ENCODE data around the gene NOSIP. TPM values are rescaled to one million over a fixed set of nuclear protein-coding genes. Genes with fewer than 3 reads are reported as not detected.

NOSIP gene
- total RNA-seq, 1 experiment from 2014 or later, result 172 TPM

DNA sequence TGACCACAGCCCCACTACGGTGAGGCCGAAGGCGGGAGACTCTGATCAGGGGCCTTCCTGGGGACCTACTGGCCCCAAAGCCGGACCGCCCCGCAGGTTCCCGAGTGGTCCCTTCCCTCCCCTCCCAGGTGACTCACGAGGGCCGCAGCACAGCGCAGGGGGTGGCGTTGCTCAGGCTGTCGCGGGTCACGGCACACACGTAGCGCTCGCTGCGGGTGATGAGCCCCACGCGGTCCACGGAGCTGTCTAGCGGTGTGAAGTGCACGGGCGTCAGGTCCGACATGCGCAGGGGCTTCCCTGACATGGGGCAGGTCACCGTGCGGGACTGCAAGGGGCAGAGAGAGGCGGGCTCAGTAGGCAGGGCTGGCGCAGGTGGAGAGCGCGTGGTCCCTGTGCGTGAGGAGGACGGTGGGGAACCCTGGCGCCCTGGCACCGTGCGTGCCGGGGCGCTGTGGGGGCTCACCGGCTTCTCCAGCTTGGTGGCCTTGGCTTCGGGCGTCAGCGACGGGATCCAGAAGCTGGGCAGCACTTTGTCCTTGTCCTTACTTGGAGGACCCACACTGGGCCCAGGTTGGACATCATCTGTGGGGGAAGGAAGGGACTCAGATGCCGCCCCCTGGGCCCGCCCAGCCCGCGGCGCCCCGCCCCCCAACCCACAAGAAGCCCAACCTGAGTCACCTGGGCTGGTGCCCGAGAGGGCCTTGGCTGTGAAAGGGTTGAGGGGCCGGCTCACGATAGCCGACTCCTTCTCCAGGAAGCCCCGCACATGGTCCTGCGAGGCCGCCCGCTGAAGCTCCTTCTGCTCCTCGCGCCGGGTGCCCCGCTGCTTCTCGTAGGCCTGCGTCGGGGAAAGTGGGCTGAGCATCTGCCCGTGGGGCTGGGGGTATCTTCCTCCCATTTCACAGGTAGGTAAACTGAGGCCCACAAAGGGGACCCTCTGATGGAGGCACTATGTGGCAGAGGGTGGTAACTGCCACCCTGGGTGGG lies 23.7 kb downstream of the NOSIP start:
- in situ Hi-C loops (cut with HindIII; ENCODE audit: low pct_unique_long_range_greater_than_20kb, low sequenced_read_pairs), result no loop called here
- no peak for DNase-seq (ENCODE audit: low read depth)

DNA sequence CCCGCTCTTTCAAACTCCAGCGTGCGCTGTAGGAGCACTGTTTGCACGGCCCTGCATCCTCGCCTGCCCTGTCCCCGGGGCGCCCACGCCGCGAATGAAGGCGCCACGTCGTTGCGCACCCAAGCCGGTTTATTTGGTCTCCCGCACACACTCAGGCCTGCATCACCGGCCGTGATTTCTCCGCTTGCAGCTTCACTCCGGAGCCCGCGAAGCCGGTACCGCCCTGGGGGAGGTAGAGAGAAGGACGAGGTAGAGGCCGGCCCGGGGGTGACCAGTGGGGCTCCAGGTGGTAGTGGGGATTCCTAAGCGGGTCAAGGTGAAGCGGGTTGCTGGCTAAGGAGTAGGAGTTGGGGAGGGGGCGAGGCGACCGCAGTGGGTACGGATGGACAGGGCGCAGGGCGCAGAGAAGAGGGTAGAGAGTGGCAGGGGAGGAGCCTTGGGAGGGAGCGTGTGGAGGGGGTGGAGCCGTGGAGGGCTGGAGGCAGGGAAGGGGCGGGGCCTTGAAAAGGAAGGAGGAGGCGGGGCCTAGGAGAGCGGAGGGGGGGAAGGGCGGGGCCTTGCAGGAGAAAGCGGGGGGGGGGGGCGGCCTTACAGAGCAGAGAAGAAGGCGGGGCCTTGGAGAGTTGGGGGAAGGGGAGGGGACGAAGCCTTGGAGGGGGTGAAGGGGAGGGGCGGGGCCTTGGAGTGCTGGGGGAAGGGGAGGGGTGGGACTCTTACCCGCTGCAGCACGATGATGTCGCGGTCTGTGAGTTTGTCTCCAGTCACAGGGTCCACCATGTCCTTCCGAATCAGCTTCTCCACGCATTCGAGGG lies 24.6 kb downstream of the NOSIP start:
- DNase-seq (ENCODE audit: low read depth), result no peak
- in situ Hi-C loops (cut with HindIII; ENCODE audit: low pct_unique_long_range_greater_than_20kb, low sequenced_read_pairs), result no loop called here

DNA sequence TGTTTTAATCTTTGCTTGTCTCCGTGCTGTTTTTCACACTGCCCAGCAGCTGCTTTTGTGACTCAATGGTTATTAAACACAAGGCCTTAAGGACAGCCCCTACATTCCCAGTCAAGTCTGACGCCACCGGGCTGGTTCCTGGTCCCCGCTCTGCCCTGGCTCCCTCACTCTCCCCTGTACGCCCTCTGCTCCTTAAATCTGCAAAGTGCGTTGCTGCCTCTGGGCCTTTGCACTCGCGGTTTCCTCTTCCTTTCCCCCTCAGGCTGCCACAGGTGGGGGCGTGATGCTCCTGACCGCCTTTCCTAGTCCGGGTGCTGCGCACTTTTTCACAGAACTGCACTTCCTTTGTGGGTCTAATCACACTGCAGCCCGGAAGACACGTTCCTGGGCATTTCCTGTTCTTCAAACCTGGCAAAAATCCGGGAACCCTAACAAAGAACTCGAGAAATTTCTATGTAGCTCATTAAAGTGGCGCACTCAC lies 25.6 kb downstream of the NOSIP start:
- DNase-seq (ENCODE audit: low read depth), result no peak
- in situ Hi-C loops (cut with HindIII; ENCODE audit: low pct_unique_long_range_greater_than_20kb, low sequenced_read_pairs), result no loop called here

DNA sequence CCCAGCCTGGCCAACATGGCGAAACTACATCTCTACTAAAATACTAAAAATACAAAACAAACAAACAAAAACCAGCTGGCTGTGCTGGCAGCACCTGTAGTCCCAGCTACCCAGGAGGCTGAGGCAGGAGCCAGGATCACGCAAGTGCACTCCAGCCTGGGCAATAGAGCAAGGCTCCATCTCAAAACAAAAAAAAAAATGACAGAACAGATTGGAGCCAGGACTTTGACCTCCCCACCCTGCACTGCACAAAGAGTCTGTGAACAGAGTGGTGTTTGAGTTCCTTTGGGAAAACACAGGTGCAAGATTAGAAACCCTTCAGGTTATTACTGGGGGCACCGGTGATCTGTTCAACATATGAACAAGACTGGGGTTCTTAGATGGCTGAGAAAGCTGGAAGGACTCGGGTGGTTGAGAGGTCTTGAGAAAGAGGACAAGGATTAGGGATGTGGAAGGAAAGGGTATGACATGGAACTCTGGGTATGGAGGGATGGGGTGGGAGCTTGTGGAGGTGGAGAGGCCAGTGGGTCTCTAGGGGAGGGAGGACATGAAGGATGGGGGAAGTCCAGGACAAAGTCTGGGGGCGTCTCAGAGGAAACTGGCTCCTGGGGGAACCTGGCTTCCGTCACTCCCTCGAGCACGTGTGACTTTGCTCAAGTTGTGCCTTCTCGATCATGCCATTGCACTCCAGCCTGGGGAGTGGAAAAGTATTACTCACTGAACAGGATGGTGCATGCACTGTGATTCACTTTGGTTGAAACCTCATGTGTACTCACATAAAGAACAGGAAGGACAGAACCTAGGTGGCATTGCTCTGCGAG lies 26.7 kb downstream of the NOSIP start:
- DNase-seq (ENCODE audit: low read depth), result no peak
- in situ Hi-C loops (cut with HindIII; ENCODE audit: low pct_unique_long_range_greater_than_20kb, low sequenced_read_pairs), result no loop called here

DNA sequence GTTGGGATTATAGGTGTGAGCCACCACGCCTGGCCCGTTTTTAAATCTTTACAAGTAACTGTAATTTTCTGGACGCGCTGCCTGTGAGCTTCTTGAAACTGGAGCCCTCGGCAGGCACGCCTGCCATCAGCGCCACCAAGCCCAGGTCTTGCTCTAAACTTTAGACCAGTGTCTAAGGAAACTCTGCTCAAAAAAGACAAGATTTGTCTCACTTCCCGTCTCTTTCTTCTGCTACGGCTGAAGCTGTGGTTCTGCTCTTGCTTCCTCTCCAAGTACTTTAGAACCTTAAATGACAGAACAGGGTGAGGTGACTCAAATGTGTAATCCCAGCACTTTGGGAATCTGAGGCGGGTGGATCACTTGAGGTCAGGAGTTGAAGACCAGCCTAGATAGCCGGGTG lies 27.6 kb downstream of the NOSIP start:
- in situ Hi-C loops (cut with HindIII; ENCODE audit: low pct_unique_long_range_greater_than_20kb, low sequenced_read_pairs), result no loop called here
- DNase-seq (ENCODE audit: low read depth), result no peak

GRCh38 chr19:49551531-49551930 lies 28.8 kb downstream of the NOSIP start:
- no peak for DNase-seq (ENCODE audit: low read depth)
- in situ Hi-C loops (cut with HindIII; ENCODE audit: low pct_unique_long_range_greater_than_20kb, low sequenced_read_pairs), result no loop called here

DNA sequence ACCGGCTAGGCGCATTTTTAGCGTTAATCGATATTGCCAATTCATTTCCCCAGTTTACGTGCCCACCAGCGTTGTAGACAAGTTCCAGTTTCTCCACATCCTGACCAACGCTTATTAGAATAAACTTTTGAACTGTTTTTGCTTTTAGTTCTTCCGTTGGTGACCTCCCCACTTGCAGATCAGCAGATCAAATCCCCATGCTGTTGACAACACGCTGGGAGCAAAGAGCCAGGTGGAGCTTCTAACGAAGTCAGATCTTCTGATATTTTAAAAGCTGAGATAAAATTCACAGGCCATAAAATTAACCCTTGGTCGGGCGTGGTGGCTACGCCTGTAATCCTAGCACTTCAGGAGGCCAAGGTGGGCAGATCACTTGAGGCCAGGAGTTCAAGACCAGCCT lies 31.3 kb downstream of the NOSIP start:
- in situ Hi-C loops (cut with HindIII; ENCODE audit: low pct_unique_long_range_greater_than_20kb, low sequenced_read_pairs), result no loop called here
- no peak for DNase-seq (ENCODE audit: low read depth)

DNA sequence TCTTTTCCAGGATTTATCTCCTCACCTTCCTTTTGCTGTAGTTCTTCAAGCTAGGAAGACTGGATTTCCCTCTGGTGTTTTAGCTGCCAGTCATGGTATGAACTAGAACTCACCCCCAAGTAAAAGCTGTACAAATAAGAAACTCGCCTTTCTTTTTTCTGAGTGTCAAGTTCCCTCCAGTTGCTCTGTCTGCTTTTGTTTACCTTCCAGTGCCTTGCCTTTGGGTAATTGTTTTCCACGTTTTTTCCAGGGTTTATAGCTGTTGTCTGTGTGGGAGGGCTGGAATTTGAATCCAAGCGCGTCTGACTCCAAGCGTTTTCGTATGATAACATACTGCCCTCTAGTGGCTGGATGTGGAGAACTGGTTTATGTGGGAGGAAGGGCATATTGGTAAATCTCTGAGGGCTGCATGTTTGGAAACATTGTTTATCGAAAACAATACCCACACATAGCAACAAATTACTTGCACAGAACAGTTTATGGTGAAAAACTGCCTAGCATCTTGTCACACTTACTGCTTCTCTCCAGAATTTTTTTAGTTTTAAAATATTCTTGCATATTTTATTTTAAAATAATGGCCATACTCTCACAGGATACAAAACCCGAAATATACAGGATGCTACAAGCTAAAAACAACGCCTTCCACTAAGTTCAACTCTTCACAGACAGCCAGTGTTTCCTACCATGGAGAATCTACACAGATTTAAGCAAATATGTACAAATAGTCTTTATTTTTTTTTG lies 33.4 kb downstream of the NOSIP start:
- in situ Hi-C loops (cut with HindIII; ENCODE audit: low pct_unique_long_range_greater_than_20kb, low sequenced_read_pairs), result no loop called here
- peak; percentile 84 for DNase-seq (ENCODE audit: low read depth)

- in situ Hi-C loops (cut with HindIII; ENCODE audit: low pct_unique_long_range_greater_than_20kb, low sequenced_read_pairs), result no loop called here
Measured at GRCh38 chr19:49544154-49544553, 36.2 kb downstream of the NOSIP start.

DNA sequence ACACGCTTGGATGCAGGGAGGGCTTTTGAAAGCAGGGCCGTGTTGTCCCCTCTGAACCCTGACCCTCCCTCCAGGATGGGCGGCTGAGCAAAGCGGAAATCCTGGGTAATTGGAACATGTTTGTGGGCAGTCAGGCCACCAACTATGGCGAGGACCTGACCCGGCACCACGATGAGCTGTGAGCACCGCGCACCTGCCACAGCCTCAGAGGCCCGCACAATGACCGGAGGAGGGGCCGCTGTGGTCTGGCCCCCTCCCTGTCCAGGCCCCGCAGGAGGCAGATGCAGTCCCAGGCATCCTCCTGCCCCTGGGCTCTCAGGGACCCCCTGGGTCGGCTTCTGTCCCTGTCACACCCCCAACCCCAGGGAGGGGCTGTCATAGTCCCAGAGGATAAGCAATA lies 37.3 kb downstream of the NOSIP start:
- in situ Hi-C loops (cut with HindIII; ENCODE audit: low pct_unique_long_range_greater_than_20kb, low sequenced_read_pairs), result no loop called here
- no peak for DNase-seq (ENCODE audit: low read depth)

More at GRCh38 chr19:49544154-49544553, 36.2 kb downstream of the NOSIP start:
- DNase-seq (ENCODE audit: low read depth), result no peak

DNA sequence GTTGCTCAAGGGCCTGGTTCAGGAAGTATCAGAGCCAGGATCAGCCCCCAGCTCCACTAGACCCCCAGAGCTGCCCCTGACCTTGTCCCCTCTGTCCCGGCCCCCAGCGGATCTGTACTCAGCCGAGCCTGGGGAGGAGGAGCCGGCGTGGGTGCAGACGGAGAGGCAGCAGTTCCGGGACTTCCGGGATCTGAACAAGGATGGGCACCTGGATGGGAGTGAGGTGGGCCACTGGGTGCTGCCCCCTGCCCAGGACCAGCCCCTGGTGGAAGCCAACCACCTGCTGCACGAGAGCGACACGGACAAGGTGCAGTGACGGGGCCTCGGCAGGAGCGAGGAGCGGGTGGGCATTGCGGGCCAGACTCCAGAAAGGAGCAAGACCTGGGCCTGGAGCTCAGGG lies 37.9 kb downstream of the NOSIP start:
- in situ Hi-C loops (cut with HindIII; ENCODE audit: low pct_unique_long_range_greater_than_20kb, low sequenced_read_pairs), result no loop called here
- no peak for DNase-seq (ENCODE audit: low read depth)

GRCh38 chr19:49541914-49542313 lies 38.4 kb downstream of the NOSIP start:
- in situ Hi-C loops (cut with HindIII; ENCODE audit: low pct_unique_long_range_greater_than_20kb, low sequenced_read_pairs), result no loop called here
- DNase-seq (ENCODE audit: low read depth), result no peak

GRCh38 chr19:49539192-49539952 lies 41.0 kb downstream of the NOSIP start:
- no peak for DNase-seq (ENCODE audit: low read depth)
- in situ Hi-C loops (cut with HindIII; ENCODE audit: low pct_unique_long_range_greater_than_20kb, low sequenced_read_pairs), result no loop called here

- DNase-seq (ENCODE audit: low read depth), result no peak
- in situ Hi-C loops (cut with HindIII; ENCODE audit: low pct_unique_long_range_greater_than_20kb, low sequenced_read_pairs), result no loop called here
Measured at GRCh38 chr19:49538643-49539042, 41.7 kb downstream of the NOSIP start.

- in situ Hi-C loops (cut with HindIII; ENCODE audit: low pct_unique_long_range_greater_than_20kb, low sequenced_read_pairs), result no loop called here
- DNase-seq (ENCODE audit: low read depth), result no peak
Measured at GRCh38 chr19:49536921-49537462, 43.4 kb downstream of the NOSIP start.

- in situ Hi-C loops (cut with HindIII; ENCODE audit: low pct_unique_long_range_greater_than_20kb, low sequenced_read_pairs), result no loop called here
- no peak for DNase-seq (ENCODE audit: low read depth)
Measured at GRCh38 chr19:49534632-49535385, 45.5 kb downstream of the NOSIP start.
